Calu3 (cell line): ENCODE results near the gene YIF1B. TPM values are rescaled to one million over a fixed set of nuclear protein-coding genes. Genes with fewer than 3 reads are reported as not detected.

ENCODE experiments used
- BruUV-seq: library from RNA; stranded (reverse); fragments of 400-500 nt; replicated peaks from 2 replicates; lab custom pipeline; 2021; lab: Mats Ljungman, UMichigan
- CTCF ChIA-PET: fragments of 300-600 bp; sonication (Branson Sonifier 250); formaldehyde crosslinking; loops from one replicate; lab custom pipeline; 2022; ENCODE audit warnings: antibody characterized with exemption; lab: Charles Lee
- DNase-seq: peaks from one replicate; pipeline ENCODE4 v3.0.0; 2022
- H3K27ac Mint-ChIP-seq: one replicate; pipeline ENCODE4 v1.8.0; 2022; ENCODE audit warnings: mixed read lengths; ENCODE audit not compliant: unreplicated experiment
- H3K27me3 Mint-ChIP-seq: one replicate; pipeline ENCODE4 v1.8.0; 2022; ENCODE audit warnings: mixed read lengths; ENCODE audit not compliant: unreplicated experiment
- H3K36me3 Mint-ChIP-seq: one replicate; pipeline ENCODE4 v1.8.0; 2022; ENCODE audit warnings: mild to moderate bottlenecking, moderate library complexity, mixed read lengths; ENCODE audit not compliant: insufficient read depth, unreplicated experiment
- H3K4me1 Mint-ChIP-seq: one replicate; pipeline ENCODE4 v1.8.0; 2022; ENCODE audit warnings: mild to moderate bottlenecking, low read depth, mixed read lengths; ENCODE audit not compliant: unreplicated experiment
- H3K4me3 Mint-ChIP-seq: one replicate; pipeline ENCODE4 v1.8.0; 2022; ENCODE audit warnings: mild to moderate bottlenecking, low read depth, moderate library complexity, mixed read lengths; ENCODE audit not compliant: unreplicated experiment
- H3K9me3 Mint-ChIP-seq: one replicate; pipeline ENCODE4 v1.8.0; 2022; ENCODE audit warnings: low read depth, mixed read lengths; ENCODE audit not compliant: unreplicated experiment
- intact Hi-C: fragments of 100-400 bp; cut with micrococcal nuclease; formaldehyde crosslinking; loops from one replicate; pipeline ENCODE4 v1.10.0; 2022; ENCODE audit not compliant: unreplicated experiment
- total RNA-seq: library from RNA; stranded (reverse); gene quantifications from 2 replicates; pipeline ENCODE4 v1.2.3, GENCODE V29; 2022
- TF ChIP-seq, protein P1 (sequence below): fragments of 200-600 bp; IDR thresholded peaks from one replicate; pipeline ENCODE4 v1.8.0; 2022; ENCODE audit warnings: antibody characterized with exemption; ENCODE audit not compliant: unreplicated experiment

YIF1B gene
- total RNA-seq, 1 experiment from 2014 or later: 45.4 TPM

DNA sequence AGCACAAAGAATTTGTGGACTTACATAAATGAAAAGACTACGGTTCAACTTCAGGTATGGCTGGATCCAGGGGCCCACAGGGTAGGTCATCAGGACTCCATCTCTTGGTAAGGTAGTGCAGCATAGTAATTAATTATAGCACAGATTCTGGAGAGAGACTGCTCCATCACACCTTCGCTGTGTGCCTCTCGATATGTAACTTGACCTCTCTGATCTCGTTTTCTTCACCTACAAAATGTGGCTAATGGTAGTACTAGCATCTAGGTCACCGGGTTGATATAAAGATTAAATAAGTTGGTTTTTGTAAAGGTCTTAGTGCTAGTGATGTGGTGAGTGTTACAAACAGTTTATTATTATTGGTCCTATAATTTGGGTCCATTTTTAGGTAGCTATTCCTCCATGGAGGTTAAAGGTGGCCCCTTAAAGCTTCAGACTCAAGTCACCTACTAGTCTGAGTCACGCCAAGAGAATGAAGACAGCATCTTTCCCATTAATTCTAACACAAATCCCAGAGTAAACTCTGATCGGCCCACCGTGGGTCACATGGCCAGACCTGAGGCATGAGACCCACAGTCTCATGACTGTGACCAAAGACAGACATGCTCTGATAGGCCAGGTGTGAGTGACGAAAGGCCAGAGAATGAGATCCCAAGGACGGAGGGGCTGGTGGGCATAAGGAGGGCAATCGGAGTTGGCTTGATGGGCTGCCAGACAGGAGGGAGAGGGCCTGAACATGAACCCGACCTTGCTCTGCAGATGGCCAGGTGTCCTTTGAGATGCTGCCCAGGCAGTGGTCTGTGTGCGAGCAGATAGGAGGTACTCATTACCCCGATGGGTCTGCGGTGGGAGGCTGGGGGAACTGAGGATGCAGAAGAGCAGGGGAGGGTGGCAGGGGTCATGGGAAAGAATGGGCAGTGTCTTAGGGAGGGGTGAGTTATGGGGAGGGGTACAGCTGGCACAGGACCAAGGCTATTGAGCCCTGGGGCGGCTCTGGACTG, 40.3 kb upstream of the YIF1B start:
- BruUV-seq: no TSS peak
- Mint-ChIP-seq H3K27me3 (peaks cover 86% of the 10 kb centered on the region), H3K9me3 (no peaks in the 10 kb centered on the region), H3K27ac (no peak overlapping the region), H3K36me3 (peaks cover 12% of the 10 kb centered on the region), H3K4me3 (no peak overlapping the region), H3K4me1 (peaks cover 6% of the 10 kb centered on the region)
- intact Hi-C loops: no loop called here
- CTCF ChIA-PET: interaction anchor here (0.5 kb wide), 1 partner anchor 112 kb away, joined by 5 read pairs; no protein-coding TSS in a partner anchor
- DNase-seq: no peak
- TF ChIP-seq, protein P1, sequence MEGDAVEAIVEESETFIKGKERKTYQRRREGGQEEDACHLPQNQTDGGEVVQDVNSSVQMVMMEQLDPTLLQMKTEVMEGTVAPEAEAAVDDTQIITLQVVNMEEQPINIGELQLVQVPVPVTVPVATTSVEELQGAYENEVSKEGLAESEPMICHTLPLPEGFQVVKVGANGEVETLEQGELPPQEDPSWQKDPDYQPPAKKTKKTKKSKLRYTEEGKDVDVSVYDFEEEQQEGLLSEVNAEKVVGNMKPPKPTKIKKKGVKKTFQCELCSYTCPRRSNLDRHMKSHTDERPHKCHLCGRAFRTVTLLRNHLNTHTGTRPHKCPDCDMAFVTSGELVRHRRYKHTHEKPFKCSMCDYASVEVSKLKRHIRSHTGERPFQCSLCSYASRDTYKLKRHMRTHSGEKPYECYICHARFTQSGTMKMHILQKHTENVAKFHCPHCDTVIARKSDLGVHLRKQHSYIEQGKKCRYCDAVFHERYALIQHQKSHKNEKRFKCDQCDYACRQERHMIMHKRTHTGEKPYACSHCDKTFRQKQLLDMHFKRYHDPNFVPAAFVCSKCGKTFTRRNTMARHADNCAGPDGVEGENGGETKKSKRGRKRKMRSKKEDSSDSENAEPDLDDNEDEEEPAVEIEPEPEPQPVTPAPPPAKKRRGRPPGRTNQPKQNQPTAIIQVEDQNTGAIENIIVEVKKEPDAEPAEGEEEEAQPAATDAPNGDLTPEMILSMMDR: no peak

DNA sequence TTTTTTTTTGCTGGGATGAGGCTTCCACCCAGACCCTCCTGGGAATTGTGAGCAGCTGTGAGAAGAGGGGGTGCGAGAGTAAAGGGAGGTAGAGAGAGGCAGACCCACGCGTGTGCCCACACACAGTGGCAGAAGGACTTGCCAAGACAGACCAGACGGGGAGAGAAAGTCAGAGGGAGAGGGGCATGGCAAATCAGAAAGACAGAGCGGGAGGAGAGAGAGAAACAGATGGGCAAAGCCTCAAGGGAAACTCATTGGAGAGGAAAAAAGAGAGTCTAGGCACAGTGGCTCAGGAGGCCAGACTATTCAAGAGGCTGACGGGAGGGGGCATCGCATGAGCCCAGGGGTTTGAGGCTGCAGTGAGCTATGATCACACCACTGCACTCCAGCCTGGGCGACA, 36.9 kb upstream of the YIF1B start:
- no TSS peak for BruUV-seq
- CTCF ChIA-PET: interaction anchor here (0.6 to 1.6 kb wide), 3 partner anchors 22 to 373 kb away, joined by 3 to 6 read pairs (median 3); partner anchors contain the start of gene PSMD8

DNA sequence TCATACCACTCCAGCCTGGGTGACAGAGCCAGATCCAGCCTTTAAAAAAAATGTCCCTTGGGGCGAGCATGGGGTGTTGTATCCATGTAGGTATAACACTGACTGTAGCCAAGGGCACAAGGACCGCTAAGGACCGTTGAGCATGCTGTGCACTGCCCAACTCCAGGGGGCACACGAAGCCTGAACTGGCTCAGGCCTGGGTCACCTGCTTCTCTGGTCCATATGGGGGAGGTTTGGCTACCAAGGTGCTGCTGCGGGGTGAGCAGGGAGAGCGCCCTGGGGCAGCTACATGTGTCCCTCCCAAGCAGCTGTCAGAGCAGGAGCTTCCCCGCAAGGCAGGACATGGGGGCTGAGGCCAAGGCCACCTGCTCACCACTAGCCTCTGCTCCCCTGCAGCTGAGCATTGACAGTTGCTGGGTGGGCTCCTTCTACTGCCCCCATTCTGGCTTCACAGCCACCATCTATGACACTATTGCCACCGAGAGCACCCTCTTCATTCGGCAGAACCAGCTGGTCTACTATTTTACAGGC, 36.2 kb upstream of the YIF1B start:
- H3K27ac Mint-ChIP-seq: no peak overlapping the region
- H3K9me3 Mint-ChIP-seq: no peaks in the 10 kb centered on the region
- intact Hi-C loops: no loop called here
- no TSS peak for BruUV-seq
- H3K4me3 Mint-ChIP-seq: no peak overlapping the region
- TF ChIP-seq, protein P1: no peak
- no peak for DNase-seq
- peaks cover 45% of the 10 kb centered on the region for H3K27me3 Mint-ChIP-seq
- no peaks in the 10 kb centered on the region for H3K36me3 Mint-ChIP-seq
- CTCF ChIA-PET: interaction anchor here (1.0 to 1.6 kb wide), 2 partner anchors 22 to 75 kb away, joined by 3 read pairs; partner anchors contain the start of gene PSMD8
- no peaks in the 10 kb centered on the region for H3K4me1 Mint-ChIP-seq

More for the DNA sequence above, 36.9 kb upstream of the YIF1B start:
- Mint-ChIP-seq H3K9me3 (no peaks in the 10 kb centered on the region), H3K36me3 (no peaks in the 10 kb centered on the region), H3K4me3 (no peak overlapping the region), H3K4me1 (no peaks in the 10 kb centered on the region), H3K27ac (no peak overlapping the region), H3K27me3 (peaks cover 52% of the 10 kb centered on the region)
- TF ChIP-seq, protein P1: no peak
- intact Hi-C loops: no loop called here
- no peak for DNase-seq

DNA sequence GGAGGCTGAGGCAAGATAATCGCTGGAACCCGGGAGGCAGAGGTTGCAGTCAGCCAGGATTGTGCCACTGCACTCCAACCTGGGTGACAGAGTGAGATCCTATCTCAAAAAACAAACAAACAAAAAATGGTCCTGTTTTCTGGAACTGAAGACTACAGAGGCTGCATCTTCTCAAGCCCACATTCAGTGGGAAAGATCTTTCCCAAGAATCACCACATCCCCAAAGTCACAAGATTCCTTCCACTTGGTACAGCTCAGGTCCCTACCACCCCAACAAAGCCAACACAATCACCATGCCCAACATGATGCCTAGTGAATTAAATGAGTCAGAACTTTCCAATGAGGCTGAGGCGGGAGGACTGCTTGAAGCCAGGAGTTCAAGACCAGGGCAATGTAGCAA, 35.1 kb upstream of the YIF1B start:
- TF ChIP-seq, protein P1: no peak
- Mint-ChIP-seq H3K4me3 (no peak overlapping the region), H3K27me3 (peaks cover 35% of the 10 kb centered on the region), H3K9me3 (no peaks in the 10 kb centered on the region), H3K27ac (no peak overlapping the region), H3K36me3 (no peaks in the 10 kb centered on the region), H3K4me1 (no peaks in the 10 kb centered on the region)
- DNase-seq: no peak
- intact Hi-C loops: no loop called here
- CTCF ChIA-PET: interaction anchor here (1.0 kb wide), 1 partner anchor 74 kb away, joined by 3 read pairs; no protein-coding TSS in a partner anchor
- BruUV-seq: no TSS peak
